Activated CD4-positive, alpha-beta T cell treated with anti-CD3 and anti-CD28 coated beads, Interleukin-2, amount 50 U/mL, for 24 hours (primary cell): Measurements from ENCODE around the gene NDUFB4.
"Not testable (repeated sequence)": the region's sequence is repeated elsewhere in the genome, so short reads cannot be mapped to it uniquely, and the experiment has no call there.

Source experiments
- DNase-seq, 2 donors: peaks; one replicate each; pipeline ENCODE4 v3.0.0-alpha.2; 2020; ENCODE audit warnings: low read depth in 1 of 2, low spot score in 1 of 2

NDUFB4 gene

DNA sequence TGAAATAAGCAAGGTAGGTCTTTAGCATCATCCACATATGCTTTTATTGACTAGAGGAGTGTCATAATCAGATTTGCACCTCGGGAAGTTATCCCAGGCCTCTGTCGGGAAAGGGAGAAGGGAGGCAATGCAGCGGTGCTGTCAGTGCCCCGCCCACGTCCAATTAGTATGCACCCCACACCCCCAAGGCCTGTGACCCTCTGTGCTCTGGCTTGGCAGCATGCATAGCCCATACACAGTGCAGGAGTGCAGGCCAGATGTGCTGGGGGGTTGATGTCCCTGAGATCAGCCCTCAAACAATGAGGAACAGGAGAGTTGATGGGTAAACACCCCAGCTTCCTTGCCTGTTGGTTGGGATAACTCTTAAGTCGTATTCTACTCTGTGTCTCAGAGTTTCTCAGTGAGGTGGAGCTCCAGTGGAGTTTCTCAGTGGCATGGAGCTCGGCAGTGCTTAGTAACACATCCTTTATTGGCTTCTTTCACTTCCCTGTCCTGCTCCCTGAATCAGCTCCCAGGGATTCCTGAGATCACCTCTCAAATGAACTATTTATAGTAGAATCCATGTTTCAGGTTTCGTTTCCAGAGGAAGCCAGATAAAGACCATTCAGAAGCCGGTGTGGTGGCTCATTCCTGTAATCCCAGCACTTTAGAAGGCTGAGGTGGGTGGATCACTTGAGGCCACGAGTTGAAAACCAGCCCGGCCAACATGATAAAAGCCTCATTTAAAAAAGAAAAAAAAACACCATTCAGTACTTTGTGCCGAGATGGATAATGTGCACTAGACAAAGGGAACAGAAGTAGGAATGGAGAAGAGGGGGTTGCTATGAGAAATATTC lies 26.7 kb upstream of the NDUFB4 start:
- DNase-seq = no peak

DNA sequence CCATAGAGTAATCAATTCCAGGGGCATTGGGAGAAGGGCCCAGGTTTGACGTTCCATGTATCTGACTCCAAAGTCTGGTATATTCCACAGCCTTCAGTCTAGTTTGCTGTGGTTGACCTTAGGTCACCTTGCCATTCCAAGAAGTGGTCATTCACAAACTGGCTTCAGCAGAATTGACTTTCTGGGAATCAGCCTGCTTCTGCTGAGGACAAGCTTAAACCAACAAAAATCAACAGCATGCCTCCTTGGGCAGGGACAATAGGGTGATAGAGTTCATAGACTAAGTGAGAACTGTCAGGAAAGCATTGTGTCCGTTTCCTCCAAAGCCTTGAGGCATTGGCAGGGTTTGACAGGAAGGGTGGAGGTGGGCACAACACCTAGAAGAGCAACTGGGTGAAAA lies 24.1 kb upstream of the NDUFB4 start:
- no peak for DNase-seq

GRCh38 chr3:120587332-120587975 lies 8.7 kb upstream of the NDUFB4 start:
- no peak for DNase-seq

- no peak for DNase-seq
Observed at GRCh38 chr3:120595788-120596115, 384 bp upstream of the NDUFB4 start.

- no peak for DNase-seq
Observed at GRCh38 chr3:120596853-120597223, 702 bp downstream of the NDUFB4 start.

DNA sequence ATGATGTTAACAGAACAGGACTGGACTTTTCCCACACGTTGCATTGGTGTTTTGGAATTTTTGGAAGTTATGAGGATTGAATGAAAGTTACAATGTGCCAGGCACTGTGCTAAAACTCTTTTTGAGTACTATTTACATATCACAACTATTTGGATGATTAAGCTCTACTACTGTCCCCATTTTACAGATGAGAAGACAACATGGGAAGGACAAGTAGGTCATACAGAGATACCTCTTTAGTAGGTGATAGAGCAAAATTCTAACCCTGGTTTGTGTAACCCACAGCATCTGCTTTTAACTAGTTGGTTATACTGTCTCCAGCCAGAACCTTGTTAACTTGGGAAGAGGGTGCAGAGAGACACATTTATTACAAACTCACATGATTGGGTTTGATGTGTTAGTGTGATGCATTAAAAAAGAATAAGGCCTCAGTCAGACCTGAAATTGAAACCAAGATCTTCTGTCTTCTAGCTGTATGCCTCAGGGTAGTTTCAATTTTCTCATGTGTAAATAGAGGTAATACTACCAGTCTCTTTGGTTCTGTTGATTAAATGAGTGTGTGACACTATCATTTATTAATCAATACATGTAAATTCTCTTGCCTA lies 1.4 kb downstream of the NDUFB4 start:
- no peak for DNase-seq

DNA sequence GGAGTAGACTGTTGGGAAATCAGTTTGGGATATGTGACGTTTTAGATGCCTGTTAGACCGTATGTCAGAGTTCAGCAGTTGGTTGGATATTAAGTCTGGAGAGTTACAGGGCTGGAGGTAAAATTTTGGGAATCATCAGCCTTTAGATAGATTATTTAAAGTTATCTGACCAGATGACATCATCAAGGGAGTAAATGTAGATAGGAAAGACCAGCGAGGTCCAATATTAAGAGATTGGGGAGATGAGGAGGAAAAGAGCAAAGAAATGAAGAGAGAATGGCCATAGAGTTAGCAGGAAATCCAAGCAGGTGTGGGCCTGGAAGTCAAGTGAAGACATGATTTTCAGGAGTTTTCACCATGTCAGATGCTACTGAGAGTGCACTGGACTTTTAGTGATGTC lies 3.1 kb downstream of the NDUFB4 start:
- DNase-seq = no peak

DNA sequence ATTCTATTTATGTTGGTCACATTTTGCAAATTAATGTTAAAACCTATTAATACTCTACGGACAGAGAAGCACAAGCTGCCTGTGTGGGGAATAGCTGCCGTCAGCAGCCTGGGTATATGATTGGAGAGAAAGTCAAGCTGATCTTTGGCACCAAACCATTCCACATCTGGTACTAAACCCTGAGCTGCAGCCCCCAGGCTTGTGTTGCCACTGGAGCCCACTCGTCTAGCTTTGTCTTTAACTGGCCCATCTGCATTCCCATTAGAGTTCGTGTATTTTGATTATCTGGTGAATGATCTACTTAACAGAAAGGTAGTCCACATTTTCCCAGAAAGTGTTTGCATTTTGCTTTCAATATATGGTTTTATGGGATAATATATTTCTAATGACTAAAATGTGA lies 5.4 kb downstream of the NDUFB4 start:
- DNase-seq = no peak

DNA sequence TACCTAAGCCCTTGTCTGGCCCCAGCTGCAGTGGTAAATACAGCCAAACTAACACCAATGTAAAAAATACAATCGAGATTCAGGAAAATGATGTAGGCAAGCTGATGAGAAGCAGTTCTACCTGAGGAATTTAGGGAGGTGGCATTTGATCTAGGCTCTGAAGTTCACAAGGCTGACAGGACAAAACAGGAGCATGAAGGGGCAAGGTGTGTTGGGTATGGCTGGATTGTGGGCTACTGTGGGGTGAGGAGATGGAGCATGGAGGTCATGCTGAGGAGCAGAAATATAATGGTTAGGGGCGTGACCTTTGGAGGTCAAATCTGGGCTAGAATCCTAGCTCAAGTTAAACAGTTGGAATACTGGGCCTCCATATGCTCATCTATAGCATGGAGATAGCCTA lies 6.5 kb downstream of the NDUFB4 start:
- no peak for DNase-seq

DNA sequence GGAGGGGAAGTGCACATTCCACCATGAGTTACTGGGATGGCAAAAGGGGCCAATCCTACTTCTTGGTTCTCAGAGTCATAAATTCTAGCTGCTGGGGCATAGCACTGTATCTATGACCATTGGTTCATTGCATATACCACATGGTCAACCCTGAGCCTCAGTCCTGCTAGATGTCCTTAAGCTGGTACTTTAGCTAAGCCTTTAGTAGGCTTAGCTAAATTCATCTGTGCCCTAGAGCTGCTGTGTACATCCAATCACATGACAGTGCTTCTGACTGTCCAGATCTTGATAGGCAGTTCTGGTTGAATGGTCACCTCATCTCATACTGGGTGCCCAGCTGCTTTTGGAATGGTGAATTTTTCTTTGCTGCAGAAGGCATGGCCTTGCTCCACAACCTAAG lies 8.2 kb downstream of the NDUFB4 start:
- DNase-seq = no peak

DNA sequence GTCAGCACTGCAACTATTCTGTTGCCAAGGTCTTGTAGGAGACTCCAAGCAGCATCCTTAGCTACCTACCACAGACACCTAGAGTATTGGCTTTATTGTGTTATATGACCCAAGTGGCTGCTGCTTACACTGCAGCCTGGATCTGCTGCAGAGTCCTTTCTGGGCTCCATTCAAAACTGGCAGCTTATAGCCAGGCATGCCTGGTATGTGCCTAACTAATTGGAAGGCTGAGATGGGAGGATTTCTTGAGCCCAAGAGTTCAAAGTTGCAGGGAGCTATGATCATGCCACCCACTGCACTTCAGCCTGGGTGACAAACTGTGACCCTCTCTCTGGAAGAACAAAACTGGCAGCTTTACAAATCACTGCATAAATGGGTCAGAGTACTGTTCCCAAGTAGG lies 8.6 kb downstream of the NDUFB4 start:
- no peak for DNase-seq

GRCh38 chr3:120608506-120608905 lies 12.4 kb downstream of the NDUFB4 start:
- no peak for DNase-seq

DNA sequence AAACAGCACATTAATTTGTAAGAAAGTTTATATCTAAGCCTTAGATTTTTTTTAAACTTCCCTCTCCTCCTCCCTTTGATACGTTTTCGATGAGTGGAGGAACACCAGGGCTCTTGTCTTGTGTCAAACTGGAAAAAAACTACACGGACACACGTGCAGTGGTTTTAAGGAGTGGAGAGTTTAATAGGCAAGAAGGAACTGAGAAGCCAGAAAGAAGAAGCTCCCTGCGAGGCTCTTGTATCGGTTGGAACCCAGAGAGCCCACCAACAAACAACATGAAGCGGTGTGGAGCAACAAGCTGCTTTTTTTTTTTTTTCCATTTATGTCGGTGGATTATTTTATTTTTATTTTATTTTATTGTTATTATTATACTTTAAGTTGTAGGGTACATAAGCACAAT lies 18.6 kb downstream of the NDUFB4 start:
- no peak for DNase-seq

DNA sequence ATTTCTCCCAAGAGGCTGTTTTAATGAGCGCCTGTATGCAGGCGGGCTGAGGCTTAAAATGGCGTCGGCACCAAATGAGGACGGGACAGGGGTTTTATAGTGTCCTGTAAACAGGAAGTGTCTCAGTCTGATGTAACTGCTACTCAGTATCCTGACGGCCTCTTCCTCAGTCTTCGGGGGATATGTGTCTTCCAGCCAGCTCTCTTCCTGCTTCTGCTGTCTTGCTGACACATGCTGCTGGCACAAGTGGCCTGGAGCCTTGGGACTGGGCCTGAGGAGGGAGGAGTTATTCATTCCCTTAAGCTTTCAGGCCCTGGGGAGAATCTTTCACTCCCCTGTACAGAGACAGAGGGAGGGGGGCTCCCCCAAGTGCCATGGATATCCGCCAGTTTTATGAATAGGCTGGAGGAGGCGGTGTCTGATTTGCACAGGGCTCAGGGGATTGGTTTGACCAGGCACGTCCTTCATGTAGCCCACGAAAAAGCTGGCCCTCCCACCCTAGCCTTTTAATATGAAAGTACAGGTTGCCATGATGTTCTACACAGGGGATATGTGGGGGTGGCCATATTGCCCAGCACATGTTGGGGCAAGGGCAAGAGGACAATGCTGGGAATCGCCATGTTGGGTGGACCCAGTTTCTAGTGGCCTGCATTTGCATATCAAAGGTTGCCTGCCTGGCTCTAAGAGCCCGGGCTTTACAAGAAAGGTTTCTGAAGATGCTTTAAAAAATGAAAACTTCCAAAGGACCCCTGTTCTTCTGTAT lies 19.9 kb downstream of the NDUFB4 start:
- DNase-seq = no peak

- not testable (repeated sequence) for DNase-seq
Observed at GRCh38 chr3:120616745-120617144, 20.6 kb downstream of the NDUFB4 start.

DNA sequence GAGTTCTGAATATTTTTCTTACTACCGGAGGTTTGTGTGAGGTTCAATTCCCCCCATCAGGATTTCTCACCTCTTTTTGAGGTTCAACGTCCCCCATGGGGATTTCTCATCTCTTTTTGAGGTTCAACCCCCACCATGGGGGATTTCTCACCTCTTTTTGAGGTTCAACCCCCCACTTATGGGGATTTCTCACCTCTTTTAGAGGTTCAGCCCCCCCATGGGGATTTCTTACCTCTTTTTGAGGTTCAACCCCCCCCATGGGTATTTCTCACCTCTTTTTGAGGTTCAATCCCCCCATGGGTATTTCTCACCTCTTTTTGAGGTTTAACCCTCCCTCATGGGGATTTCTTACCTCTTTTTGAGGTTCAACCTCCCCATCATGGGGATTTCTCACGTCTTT lies 26.3 kb downstream of the NDUFB4 start:
- no peak for DNase-seq

GRCh38 chr3:120622870-120623726 lies 27.0 kb downstream of the NDUFB4 start:
- no peak for DNase-seq

- DNase-seq = no peak
Observed at GRCh38 chr3:120623727-120624093, 27.6 kb downstream of the NDUFB4 start.

- DNase-seq = no peak
Observed at GRCh38 chr3:120625159-120625586, 29.0 kb downstream of the NDUFB4 start.

GRCh38 chr3:120634539-120634938 lies 38.4 kb downstream of the NDUFB4 start:
- no peak for DNase-seq
